ENCODE data around the gene ASS1.
A peak's percentile ranks its signal among the peaks of the same experiment; 100 is the strongest.

The ASS1 gene

GRCh38 chr9:130532426-130533080 is 87.8 kb downstream of the ASS1 start:
- DNase-seq (ENCODE audit: low read depth): no peak

- peak; percentile 62 for DNase-seq (ENCODE audit: low read depth)
Measured at GRCh38 chr9:130535818-130536521, 91.2 kb downstream of the ASS1 start.

- no peak for DNase-seq (ENCODE audit: low read depth)
Measured at GRCh38 chr9:130536701-130537107, 91.9 kb downstream of the ASS1 start.

GRCh38 chr9:130537346-130538050 is 92.7 kb downstream of the ASS1 start:
- DNase-seq (ENCODE audit: low read depth): peak; percentile 48

- DNase-seq (ENCODE audit: low read depth): peak; percentile 73
Measured at GRCh38 chr9:130539420-130540223, 94.9 kb downstream of the ASS1 start.

- DNase-seq (ENCODE audit: low read depth): no peak
Measured at GRCh38 chr9:130541533-130541932, 96.8 kb downstream of the ASS1 start.

- DNase-seq (ENCODE audit: low read depth): no peak
Measured at GRCh38 chr9:130542038-130542437, 97.3 kb downstream of the ASS1 start.

GRCh38 chr9:130542457-130543228 is 97.9 kb downstream of the ASS1 start:
- DNase-seq (ENCODE audit: low read depth): no peak

GRCh38 chr9:130543368-130543767 is 98.6 kb downstream of the ASS1 start:
- DNase-seq (ENCODE audit: low read depth): no peak

GRCh38 chr9:130543859-130544258 is 99.1 kb downstream of the ASS1 start:
- DNase-seq (ENCODE audit: low read depth): no peak

- no peak for DNase-seq (ENCODE audit: low read depth)
Measured at GRCh38 chr9:130544364-130544763, 99.6 kb downstream of the ASS1 start.

GRCh38 chr9:130548103-130548502 is 103.3 kb downstream of the ASS1 start:
- no peak for DNase-seq (ENCODE audit: low read depth)

- no peak for DNase-seq (ENCODE audit: low read depth)
Measured at GRCh38 chr9:130549093-130549735, 104.5 kb downstream of the ASS1 start.

Data from EH (cell line).